Measurements from ENCODE around the gene SLC35E3.
A peak's percentile ranks its signal among the peaks of the same experiment; 100 is the strongest.

DNA sequence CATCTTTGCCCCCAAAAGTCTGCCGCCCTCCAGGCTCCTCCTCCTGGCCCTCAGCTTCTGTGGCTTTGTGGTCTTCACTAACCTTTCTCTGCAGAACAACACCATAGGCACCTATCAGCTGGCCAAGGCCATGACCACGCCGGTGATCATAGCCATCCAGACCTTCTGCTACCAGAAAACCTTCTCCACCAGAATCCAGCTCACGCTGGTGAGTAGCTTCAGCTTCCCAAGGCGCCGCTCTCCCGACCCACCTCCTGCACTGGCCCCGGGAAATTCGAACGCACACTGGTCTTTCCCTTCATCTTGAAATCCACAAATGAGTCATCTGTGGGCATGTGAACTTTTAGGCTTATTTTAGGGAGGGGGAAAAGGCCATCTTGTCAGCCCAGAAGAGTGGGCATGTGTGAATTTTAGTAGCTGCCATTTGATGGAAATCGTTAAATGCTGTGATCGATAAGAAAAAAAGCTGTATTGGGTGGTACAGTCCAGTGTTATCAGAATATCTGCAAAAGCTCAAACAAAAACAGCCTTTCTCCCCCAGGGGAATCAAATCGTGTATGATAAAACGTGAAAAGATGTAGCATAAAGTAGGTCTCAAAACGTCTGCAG is 700 bp downstream of the SLC35E3 start:
- TF ChIP-seq TAF1 (IDR thresholded peaks at IDR 0.05; ENCODE audit: borderline replicate concordance, low read depth, low read length) (peak; percentile 32; the same call in 1 of the 2 replicates), POLR2AphosphoS5 (IDR thresholded peaks at IDR 0.05; ENCODE audit: low read depth, low read length) (no peak), POLR2A (IDR thresholded peaks at IDR 0.05; ENCODE audit: low read depth, low read length) (no peak)

Data from GM12892 (cell line).